LHCN-M2 (cell line): ENCODE measurements around the gene SLC39A6. TPM values are rescaled to one million over a fixed set of nuclear protein-coding genes. Genes with fewer than 3 reads are reported as not detected.
A peak's percentile ranks its signal among the peaks of the same experiment; 100 is the strongest.
"Not testable (repeated sequence)": the region's sequence is repeated elsewhere in the genome, so short reads cannot be mapped to it uniquely, and the experiment has no call there.

Experiments
- DNase-seq: peaks from one replicate; pipeline ENCODE4 v3.0.0-alpha.2; 2012; ENCODE audit warnings: low read depth
- polyA plus RNA-seq: library from polyadenylated mRNA; unstranded; fragments of >200 nt; gene quantifications from one replicate; pipeline ENCODE4 v1.2.1, GENCODE V29; 2012; ENCODE audit warnings: missing spikeins
- total RNA-seq: library from RNA; depleted of rRNA; stranded (reverse); fragments of >200 nt; gene quantifications from 2 replicates; pipeline ENCODE4 v1.2.3, GENCODE V29; 2014; rRNA removed

SLC39A6 gene, protein sequence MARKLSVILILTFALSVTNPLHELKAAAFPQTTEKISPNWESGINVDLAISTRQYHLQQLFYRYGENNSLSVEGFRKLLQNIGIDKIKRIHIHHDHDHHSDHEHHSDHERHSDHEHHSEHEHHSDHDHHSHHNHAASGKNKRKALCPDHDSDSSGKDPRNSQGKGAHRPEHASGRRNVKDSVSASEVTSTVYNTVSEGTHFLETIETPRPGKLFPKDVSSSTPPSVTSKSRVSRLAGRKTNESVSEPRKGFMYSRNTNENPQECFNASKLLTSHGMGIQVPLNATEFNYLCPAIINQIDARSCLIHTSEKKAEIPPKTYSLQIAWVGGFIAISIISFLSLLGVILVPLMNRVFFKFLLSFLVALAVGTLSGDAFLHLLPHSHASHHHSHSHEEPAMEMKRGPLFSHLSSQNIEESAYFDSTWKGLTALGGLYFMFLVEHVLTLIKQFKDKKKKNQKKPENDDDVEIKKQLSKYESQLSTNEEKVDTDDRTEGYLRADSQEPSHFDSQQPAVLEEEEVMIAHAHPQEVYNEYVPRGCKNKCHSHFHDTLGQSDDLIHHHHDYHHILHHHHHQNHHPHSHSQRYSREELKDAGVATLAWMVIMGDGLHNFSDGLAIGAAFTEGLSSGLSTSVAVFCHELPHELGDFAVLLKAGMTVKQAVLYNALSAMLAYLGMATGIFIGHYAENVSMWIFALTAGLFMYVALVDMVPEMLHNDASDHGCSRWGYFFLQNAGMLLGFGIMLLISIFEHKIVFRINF
- 110 and 113 TPM in 2 replicates for total RNA-seq
- polyA plus RNA-seq, result 37.0 TPM

- peak; percentile 93 for DNase-seq
Measured at GRCh38 chr18:36129300-36130038, at the start of gene SLC39A6, which contains the start of gene ELP2. Gene SLC39A6 (minus strand): TSS chr18:36129340. CDS start chr18:36127007, 2,333 bp downstream. Gene ELP2 (plus strand): TSS chr18:36129899. CDS start chr18:36129934, 35 bp downstream.

DNA sequence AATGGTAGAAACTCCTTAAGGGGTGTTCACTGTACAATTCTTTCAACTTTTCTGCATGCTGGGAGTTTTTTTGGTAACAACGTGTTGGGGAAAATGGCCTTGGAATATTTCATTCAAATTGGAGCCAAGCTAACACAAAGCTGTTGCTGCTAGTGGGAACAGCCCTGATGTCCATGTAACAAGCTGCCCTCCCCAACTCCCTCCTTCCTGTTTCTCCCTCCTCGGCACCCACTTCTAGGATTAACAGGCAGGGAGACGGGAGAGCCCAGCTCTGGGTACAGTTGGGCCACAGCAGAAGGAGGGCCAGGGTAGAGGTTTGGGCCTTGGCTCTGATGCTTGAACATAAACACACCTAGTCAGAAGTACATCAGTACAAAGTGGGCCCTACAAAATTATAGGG lies 48.8 kb upstream of the SLC39A6 start:
- no peak for DNase-seq

GRCh38 chr18:36176711-36177110 lies 47.6 kb upstream of the SLC39A6 start:
- DNase-seq, result no peak

DNA sequence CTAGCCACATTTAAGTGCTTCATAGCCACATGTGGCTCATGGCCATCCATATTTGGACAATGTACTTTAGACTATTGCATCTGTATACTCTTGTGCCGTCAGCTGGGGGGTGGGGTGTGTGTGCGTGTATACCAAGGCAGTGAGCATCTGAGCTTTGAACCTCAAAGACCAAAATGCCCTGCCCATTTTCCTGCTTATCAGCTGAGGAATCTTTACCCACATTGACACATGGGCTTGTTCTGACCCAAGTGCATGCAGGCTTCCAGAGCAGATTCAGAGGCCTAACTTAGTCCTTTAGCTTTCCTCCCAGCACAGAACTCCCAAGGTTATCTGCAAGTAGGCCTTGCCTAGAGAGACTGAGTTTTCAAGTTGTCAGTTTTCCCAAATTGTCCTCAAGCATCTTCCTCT lies 47.0 kb upstream of the SLC39A6 start:
- no peak for DNase-seq

- no peak for DNase-seq
Measured at GRCh38 chr18:36175481-36175880, 46.3 kb upstream of the SLC39A6 start.

DNA sequence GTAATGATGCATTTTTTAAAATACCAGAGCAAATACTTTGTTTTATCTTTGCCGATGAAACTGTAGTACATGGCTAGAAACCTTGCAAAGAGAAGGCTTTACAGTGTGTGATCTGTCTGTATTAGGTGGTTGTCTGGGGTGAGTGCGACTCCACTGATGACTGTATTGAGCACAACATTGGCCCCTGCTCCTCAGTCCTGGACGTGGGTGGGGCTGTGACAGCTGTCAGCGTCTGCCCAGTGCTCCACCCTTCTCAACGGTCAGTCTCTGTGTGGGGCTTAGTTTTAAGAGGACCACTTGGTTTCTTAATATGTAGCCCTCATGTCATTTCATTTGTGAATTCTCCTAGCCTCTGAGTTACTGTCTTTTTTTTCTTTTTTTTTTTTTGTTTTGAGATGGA lies 40.8 kb upstream of the SLC39A6 start:
- DNase-seq, result peak; percentile 51

- not testable (repeated sequence) for DNase-seq
Measured at GRCh38 chr18:36168296-36168695, 39.2 kb upstream of the SLC39A6 start.

DNA sequence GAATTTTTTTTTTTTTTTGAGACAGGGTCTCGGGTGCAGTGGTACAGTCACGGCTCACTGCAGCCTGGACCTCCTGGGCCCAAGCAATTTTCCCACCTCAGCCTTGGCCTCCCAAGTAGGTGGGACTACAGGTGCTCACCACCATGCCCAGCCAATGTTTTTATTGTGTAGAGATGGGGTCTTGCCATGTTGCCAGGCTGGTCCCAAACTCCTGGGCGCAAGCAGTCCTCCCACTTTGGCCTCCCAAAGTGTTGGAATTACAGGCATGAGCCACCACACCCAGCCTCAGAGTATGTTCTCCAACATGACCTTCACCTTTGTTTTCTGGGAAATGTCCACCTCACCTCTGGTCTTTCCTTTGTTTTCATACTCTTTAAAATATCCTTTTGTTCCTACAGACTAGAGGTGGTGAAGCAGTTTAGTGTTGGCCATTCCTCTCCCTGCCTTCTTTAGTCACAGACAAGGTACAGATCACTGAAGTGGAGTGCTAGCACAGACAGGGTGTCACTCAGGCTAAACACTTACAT lies 38.6 kb upstream of the SLC39A6 start:
- no peak for DNase-seq

- DNase-seq, result no peak
Measured at GRCh38 chr18:36162981-36163380, 33.8 kb upstream of the SLC39A6 start.

GRCh38 chr18:36160959-36161371 lies 31.8 kb upstream of the SLC39A6 start:
- no peak for DNase-seq

DNA sequence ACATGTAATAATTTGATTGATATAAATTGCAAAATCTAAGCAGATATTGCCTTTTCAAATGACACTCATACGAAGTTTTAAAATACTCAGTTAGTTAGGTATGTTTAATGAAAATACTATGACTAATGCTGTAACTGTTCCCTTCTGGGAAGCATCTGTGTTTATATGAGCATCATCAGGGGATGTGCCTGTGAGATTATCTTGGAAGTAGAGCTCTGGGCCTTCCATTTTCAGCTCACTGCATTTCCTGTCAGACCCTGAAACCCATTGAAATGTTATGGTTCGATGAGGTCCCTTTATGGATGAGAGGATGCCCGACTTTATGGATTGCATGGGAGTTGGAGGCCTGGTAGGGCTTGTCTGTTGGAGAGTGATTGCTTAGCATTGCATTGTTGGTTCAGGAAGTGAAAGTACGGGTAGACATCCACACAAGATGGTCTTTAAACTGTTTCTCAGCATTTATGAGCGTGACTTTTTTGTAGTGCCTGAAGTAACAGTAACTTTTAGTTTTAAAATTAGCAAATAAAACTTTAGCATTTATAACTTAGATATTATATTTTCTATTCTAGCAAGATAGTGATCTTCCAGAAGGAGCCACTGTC lies 29.2 kb upstream of the SLC39A6 start:
- DNase-seq, result peak; percentile 78

- no peak for DNase-seq
Measured at GRCh38 chr18:36157441-36157840, 28.3 kb upstream of the SLC39A6 start.

DNA sequence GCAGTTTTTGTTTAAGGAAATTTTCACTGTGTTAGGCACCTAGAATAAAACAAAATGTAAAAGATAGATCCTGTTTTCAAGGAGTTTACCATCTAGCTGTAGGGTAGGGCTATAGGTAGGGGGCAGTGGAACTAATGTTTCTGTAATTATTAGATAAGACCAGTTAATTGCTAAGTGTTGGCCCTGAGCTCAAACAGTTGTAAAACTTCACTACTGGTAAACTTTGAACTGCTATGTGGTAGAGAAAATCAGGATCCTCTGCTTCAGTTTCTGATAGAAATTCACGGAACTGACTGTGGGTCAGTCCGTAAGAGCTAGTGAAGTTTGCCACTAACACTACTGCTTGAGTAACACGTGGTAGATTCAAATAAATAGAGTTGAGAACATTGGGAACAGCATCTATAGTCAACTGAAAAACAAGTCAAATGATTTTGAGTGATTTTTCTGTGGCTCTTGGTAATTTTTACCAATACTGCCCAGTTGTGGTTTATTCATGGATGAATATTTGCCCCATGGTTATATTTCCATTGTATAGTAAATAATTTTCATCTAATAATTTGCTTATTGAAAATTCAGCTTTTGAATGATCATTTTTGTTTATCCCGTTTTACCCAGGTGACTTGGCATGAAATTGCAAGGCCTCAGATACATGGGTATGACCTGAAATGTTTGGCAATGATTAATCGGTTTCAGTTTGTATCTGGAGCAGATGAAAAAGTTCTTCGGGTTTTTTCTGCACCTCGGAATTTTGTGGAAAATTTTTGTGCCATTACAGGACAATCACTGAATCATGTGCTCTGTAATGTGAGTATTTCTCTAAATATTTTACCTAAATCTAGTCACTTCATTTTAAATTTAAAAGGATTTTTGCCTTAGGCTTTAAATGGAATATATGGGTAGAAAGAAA lies 27.0 kb upstream of the SLC39A6 start:
- DNase-seq, result peak; percentile 44

- DNase-seq, result no peak
Measured at GRCh38 chr18:36153771-36154170, 24.6 kb upstream of the SLC39A6 start.

DNA sequence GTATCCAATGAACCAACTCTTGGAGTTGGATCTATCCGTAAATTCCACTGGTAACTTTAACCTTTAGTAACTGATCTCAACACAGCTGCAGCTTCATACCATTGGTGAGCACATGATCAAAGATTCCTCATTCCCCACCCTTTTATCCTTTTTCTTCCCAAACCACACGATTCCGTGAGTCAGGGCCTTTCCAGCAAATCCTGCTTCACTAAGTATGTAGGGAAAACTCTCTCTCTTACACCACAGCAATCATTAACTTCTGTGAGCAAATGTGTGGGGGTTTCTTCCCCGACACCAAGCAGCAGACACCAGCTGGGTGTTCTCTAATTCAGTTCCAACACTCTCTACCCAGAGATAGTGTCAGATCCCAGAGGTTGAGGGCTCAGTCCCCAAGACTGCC lies 24.1 kb upstream of the SLC39A6 start:
- peak; percentile 98 for DNase-seq

- no peak for DNase-seq
Measured at GRCh38 chr18:36152781-36153180, 23.6 kb upstream of the SLC39A6 start.

DNA sequence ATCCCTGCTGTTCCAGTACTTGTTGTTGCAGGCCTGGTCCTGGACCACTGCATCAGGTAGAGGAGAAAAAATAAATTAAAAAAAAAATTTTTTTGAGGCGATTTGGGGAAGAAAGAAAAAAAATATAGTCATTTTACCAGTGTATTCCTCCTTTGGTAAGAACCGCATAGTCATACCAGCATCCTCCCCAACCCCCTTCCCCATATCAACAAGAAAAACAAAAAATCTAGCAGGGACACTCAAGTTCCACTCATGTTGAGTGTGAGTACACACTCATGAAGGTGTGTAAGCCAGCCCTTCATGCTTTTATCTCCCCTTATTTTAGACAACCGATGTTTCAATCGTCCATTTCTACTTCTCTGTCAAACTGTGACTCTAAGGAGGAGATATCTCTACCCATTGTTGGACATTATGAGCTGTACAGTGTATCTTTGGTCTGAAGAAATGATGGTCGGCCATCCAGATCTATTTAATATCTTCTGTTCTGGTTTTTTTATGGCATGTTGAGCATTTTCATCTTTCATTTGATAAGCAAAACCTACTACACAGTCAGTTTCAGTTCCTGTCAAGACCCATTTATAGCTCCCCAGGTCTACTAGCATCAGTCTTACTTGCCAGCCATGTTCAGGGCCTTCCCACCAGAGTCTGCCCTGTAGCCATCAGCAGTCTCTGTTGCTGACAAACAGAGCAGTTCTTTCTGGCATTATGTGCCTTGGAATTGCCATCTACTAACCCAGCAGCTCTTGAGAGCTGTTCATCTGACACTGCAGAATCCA lies 20.6 kb upstream of the SLC39A6 start:
- DNase-seq, result no peak

DNA sequence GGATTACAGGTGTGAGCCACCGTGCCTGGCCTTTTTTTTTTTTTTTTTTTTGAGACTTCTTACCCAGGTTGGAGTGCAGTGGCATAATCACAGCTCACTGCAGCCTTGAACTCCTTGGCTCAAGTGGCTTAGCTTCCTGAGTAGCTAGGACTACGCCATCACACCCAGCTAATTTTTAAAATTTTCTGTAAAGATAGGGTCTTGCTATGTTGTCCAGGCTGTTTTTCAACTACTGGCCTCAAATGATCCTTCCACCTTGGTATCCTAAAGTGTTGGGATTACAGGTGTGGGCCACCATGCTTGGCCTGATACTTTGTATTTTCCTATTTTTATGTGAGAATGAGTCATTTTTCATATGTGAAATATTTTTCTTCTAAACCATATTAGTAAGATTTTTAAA lies 14.3 kb upstream of the SLC39A6 start:
- no peak for DNase-seq

- no peak for DNase-seq
Measured at GRCh38 chr18:36142751-36143150, 13.6 kb upstream of the SLC39A6 start.
